K562 (cell line): ENCODE results near the gene NAA50. TPM values are rescaled to one million over a fixed set of nuclear protein-coding genes. Genes with fewer than 3 reads are reported as not detected.

Experiments used
- DEAF1 ChIP-seq: fragments of 450-650 bp; formaldehyde crosslinking; IDR thresholded peaks from 2 replicates; pipeline ENCODE4 v1.4.0; 2020; ENCODE audit warnings: mild to moderate bottlenecking, moderate library complexity
- L3MBTL2 ChIP-seq: fragments of 450-650 bp; IDR thresholded peaks from 2 replicates; pipeline ENCODE4 v1.6.1; 2016; ENCODE audit warnings: mild to moderate bottlenecking, moderate library complexity
- ZBTB11 ChIP-seq, 3 experiments: fragments of 200-800 bp in 1 of 3; fragments of 250-450 bp in 1 of 3; fragments of 450-650 bp in 1 of 3; sonication (Bioruptor Pico) in 1 of 3; sonication (Bioruptor generic) in 1 of 3; formaldehyde crosslinking in 1 of 3; IDR thresholded peaks; 2 replicates each; pipeline versions ENCODE4 v1.6.1 to v1.8.0; 2016 to 2022; ENCODE audit warnings: mild to moderate bottlenecking in 2 of 3, missing genetic modification characterization in 2 of 3, missing compliant biosample characterization in 1 of 3, moderate library complexity in 1 of 3
- polyA plus RNA-seq, 8 experiments: library from polyadenylated mRNA; depleted of rRNA in 4 of 8; stranded (reverse) in 5 of 8; unstranded in 3 of 8; fragments of >200 nt; fragmentation: Nextera tagmentation in 2 of 8; fragmentation: Illumina TruSeq in 1 of 8; extraction: Ambion mirVana in 2 of 8; extraction: Trizol in 1 of 8; gene quantifications; 2 replicates each; pipeline versions ENCODE4 v1.2.1 to v1.2.3, GENCODE V29; 2011 to 2014; ENCODE audit warnings: inconsistent platforms in 1 of 8, missing spikeins in 1 of 8
- total RNA-seq, 7 experiments: library from RNA; depleted of rRNA in 6 of 7; stranded (reverse); fragments of >200 nt in 6 of 7; fragmentation: Illumina TruSeq in 2 of 7; extraction: Trizol in 2 of 7; gene quantifications; 2 replicates each; pipeline versions ENCODE4 v1.2.1 to v1.2.3, GENCODE V29; 2011 to 2021; ENCODE audit warnings: low replicate concordance in 1 of 7

The NAA50 gene
- total and polyA plus RNA-seq, 9 of the 15 experiments (the other 6 are each of a cell fraction or from before 2014, with no cell fraction given) = 40.0 to 301 (median 112) TPM

- peak in 1 of 3 experiments; percentile 63; a peak in 2 of 6 replicates for TF ChIP-seq ZBTB11 (CRISPR knock-in tag; IDR thresholded peaks at IDR 0.05)
- TF ChIP-seq L3MBTL2 = peak; percentile 32
- no peak for TF ChIP-seq DEAF1 (CRISPR knock-in tag)
Measured at GRCh38 chr3:113695786-113696645, 50.0 kb downstream of the NAA50 start, which contains the start of gene USF3 (continued).
